ENCODE data around the gene ALPI. TPM values are rescaled to one million over a fixed set of nuclear protein-coding genes. Genes with fewer than 3 reads are reported as not detected.
"Not testable (repeated sequence)": the region's sequence is repeated elsewhere in the genome, so short reads cannot be mapped to it uniquely, and the experiment has no call there.

The ALPI gene
- polyA plus RNA-seq, 4 donors = 0.06 to 0.09 TPM; not detected in 2

GRCh38 chr2:232441147-232441651 lies 14.8 kb upstream of the ALPI start:
- DNase-seq (ENCODE audit: low read depth in 4 of 4, low spot score in 3 of 4) = no peak

DNA sequence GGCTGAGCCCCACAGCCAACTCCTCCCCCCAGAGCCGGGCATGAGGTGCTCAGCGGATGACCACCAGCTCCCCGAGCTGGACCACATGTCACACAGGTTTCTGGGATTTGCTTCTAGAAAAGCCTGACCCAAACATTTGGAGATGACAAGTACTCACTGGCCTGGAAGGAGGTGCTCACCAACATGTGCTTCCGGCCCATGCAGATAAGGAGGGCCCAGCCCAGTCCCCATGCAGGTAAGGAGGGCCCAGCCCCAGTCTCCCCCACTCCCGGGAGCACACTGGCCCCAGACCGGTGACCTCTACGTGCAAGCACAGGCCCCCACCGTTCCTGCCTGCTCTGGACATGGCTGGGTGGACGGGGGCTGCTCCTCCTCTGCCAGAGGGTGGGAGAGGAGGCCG lies 14.0 kb upstream of the ALPI start:
- DNase-seq (ENCODE audit: low read depth in 4 of 4, low spot score in 3 of 4) = not testable (repeated sequence)

- DNase-seq (ENCODE audit: low read depth in 4 of 4, low spot score in 3 of 4) = not testable (repeated sequence)
Observed at GRCh38 chr2:232442431-232442830, 13.5 kb upstream of the ALPI start.

- not testable (repeated sequence) for DNase-seq (ENCODE audit: low read depth in 4 of 4, low spot score in 3 of 4)
Observed at GRCh38 chr2:232443047-232443446, 12.9 kb upstream of the ALPI start.

DNA sequence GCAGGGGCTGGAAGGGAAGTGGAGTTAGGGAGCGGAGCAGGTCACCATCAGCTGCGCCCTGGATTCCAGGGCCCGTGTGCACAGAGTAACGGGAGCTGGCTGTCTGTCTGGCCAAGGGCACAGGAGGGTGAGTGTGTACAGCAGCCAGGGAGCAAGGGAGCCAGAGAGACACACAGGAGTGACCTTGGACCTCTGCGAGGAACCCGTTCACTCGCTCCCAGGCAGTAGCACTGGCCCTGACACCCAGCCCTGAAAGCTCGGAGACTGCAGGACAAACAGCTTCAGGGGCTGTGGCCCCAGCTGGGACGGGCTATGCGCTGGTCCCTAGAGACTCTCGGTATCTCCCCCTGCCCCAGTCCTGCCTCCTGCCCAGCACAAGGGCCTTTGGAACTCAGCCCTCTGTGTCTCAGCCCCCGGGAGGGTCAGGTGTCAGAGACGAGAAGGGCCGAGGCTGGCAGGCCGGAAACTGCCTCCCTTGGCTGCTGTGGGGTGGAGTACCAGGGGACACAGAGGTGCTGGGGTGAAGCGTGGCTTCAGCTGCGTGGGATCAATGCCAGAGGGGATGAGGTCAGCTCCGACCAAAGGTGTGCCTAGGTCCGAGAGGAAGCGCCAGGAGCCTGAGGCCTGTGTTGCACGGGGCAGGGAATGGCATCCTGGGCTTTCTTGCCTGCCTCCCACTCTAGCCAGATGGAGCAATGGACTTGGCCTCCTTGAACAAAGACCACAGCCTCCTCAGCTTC lies 12.1 kb upstream of the ALPI start:
- not testable (repeated sequence) for DNase-seq (ENCODE audit: low read depth in 4 of 4, low spot score in 3 of 4)

GRCh38 chr2:232444409-232445148 lies 11.4 kb upstream of the ALPI start:
- DNase-seq (ENCODE audit: low read depth in 4 of 4, low spot score in 3 of 4) = no peak

DNA sequence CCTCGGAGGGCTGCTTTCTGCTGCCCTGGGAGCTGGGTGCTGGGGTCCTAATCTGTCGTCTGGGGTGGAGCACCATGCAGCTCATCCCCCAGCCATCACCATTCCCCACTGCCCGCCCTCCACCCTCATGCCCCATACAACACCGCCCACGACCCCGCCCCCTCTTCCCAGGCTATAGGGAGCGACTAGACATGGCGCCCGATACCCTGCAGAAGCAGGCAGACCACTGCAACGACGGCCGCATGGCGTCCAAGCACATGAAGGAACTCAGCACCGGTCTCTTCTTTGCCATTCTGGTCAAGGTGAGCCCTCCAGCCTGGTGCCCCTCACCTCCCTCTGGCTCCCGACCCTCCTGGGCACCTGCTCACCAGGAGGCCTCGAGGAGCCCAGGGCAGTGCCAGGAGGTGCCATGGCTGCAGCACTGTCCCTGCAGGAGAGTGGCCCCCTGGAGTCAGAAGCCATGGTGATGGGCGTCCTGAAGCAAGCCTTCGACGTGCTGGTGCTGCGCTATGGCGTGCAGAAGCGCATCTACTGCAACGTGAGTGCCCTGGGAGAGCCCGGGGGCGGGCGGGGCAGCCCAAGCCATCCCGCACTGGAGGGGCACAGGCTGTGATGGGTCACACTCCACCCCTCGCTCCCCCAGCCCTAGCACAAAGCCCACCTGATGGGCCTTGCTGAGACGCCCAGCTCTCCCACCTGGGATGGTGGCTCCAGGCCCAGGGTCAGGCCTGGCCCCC lies 10.6 kb upstream of the ALPI start:
- DNase-seq (ENCODE audit: low read depth in 4 of 4, low spot score in 3 of 4) = not testable (repeated sequence)

GRCh38 chr2:232446266-232446777 lies 9.6 kb upstream of the ALPI start:
- not testable (repeated sequence) for DNase-seq (ENCODE audit: low read depth in 4 of 4, low spot score in 3 of 4)

DNA sequence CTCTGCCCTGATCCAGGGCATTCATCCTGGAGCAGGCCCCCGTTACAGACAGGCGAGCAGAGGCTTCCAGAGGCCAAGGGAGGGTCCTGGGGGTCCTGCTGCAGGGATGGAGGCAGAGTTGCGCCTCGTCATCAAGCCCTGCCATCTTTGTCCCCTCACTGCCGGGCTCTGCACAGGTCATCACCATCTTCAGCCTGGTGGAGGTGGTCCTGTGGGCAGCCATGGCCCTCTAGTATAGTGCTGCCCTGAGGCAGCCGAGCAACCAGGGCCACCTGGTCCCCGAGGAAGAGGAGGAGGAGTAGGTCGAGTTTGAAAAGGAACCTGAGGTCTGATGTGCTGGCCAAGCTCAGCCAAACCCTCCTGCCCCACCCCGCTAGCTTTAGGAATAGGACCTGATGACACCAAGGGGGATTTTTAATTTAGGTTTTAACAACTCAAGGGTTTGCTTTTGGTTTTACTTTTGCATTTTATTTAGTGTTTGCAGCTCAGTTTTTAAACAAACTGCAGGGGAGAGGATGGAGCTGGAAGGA lies 8.8 kb upstream of the ALPI start:
- no peak for DNase-seq (ENCODE audit: low read depth in 4 of 4, low spot score in 3 of 4)

GRCh38 chr2:232447638-232448303 lies 8.2 kb upstream of the ALPI start:
- DNase-seq (ENCODE audit: low read depth in 4 of 4, low spot score in 3 of 4) = no peak

DNA sequence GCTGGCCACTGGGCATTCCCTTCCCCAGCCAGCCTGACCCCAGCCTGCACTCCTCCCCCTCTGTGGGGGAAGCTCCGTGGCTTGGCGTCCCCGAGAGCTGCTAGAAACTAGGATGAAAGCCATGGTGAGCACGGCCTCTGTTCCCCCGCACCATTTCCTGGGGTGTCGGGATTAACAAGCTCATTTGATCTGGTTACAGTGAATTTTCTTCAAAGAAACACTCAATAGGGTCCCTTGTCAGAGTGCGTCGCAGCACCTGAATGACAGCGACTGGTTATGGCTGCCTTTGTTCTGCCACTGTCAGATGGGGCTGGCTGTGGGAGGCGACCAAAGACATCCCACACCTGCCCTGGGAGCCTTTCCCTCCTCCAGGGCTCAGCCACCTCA lies 7.7 kb upstream of the ALPI start:
- DNase-seq (ENCODE audit: low read depth in 4 of 4, low spot score in 3 of 4) = no peak

GRCh38 chr2:232449964-232450363 lies 6.0 kb upstream of the ALPI start:
- no peak for DNase-seq (ENCODE audit: low read depth in 4 of 4, low spot score in 3 of 4)

DNA sequence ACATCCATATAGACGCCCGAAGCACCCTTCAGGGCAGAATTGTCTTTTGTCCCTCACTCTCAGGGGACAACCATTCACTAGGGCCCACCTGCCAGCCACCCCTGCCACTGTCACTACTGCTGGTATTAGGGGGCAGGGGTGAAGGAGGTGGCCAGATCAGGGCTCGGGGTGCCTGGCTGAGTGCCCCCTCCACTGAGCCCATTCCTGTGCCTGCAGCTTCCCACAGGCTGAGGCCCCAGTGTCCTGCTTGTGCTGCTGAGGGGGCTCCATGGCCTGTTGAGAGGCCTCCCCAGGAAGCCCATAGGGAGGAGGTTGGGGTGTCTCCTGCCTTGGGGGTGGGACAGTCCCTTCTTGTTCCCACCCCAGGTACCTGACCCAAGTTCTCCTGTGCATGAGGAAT lies 4.3 kb upstream of the ALPI start:
- DNase-seq (ENCODE audit: low read depth in 4 of 4, low spot score in 3 of 4) = not testable (repeated sequence)

GRCh38 chr2:232454630-232455029 lies 1.3 kb upstream of the ALPI start:
- DNase-seq (ENCODE audit: low read depth in 4 of 4, low spot score in 3 of 4) = no peak

- DNase-seq (ENCODE audit: low read depth in 4 of 4, low spot score in 3 of 4) = no peak
Observed at GRCh38 chr2:232456296-232457120, 555 bp downstream of the ALPI start.

DNA sequence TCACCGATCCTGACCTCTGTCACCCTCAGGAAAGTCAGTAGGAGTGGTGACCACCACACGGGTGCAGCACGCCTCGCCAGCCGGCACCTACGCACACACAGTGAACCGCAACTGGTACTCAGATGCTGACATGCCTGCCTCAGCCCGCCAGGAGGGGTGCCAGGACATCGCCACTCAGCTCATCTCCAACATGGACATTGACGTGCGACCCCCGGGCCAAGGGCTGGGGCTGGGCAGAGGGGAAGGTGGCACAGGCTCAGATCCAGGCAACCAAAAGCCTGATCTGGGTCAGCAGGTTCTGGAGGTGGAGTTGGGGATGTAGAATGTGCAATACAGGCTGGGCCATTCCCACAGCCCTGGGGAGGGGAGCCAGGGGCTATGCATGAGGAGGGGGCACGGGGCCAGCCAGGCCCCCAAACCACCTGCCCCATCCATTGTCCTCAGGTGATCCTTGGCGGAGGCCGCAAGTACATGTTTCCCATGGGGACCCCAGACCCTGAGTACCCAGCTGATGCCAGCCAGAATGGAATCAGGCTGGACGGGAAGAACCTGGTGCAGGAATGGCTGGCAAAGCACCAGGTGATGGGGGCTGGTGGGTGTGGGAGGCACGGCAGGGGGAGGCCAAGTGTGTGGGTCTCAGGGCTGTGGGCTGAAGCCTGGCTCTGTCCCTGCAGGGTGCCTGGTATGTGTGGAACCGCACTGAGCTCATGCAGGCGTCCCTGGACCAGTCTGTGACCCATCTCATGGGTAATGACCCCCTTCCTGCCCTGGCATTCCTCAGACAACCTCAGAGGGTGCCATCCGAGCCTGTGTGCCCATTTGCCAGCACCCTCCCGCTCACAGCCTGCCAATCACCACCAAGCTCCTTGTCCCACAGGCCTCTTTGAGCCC lies 1.4 kb downstream of the ALPI start:
- no peak for DNase-seq (ENCODE audit: low read depth in 4 of 4, low spot score in 3 of 4)

GRCh38 chr2:232458051-232458660 lies 2.2 kb downstream of the ALPI start:
- DNase-seq (ENCODE audit: low read depth in 4 of 4, low spot score in 3 of 4) = no peak

Measured in left renal pelvis (tissue), 4 donors.